ENCODE results near the gene ISLR.

Gene ISLR

DNA sequence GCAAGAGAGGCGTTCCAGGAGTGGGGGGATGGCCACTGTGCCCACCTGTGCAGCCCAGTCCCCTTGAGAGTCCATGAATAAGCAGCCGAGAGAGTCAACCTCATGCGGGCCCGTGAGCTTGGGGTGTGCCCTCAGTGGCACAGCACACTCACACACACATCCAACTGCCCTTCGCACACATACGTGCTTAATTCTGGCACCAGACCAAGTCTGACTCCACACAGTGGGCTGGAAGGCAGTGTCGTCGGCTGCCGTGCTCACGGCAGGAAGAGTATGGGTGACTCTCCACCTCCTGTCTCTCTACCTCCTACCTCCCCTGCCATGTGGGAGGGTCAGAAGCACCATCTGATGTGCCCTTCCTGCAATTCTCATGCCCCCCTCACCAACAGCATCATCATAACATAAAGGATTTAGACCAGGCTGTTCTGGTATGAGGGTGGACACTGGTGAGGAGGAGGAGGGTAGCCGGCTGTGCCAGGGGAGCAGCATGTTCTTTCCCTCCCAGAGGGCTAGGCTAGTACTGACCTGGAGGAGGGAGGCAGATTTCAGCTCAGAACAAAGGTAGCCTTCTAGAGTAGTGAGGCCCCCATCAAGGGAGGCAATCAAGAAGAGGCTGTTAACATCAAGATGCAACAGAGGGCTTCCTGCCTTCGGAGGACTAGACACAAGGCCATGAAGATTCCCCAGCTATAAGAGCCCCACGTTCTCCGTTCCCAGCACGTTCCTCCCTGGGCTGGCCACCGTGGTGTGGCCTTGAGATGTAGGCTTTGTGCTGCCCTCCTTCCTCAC is 34.3 kb downstream of the ISLR start:
- DNase-seq (ENCODE audit: extremely low spot score, insufficient read length, low read depth) = no peak
- FAIRE-seq = no peak

DNA sequence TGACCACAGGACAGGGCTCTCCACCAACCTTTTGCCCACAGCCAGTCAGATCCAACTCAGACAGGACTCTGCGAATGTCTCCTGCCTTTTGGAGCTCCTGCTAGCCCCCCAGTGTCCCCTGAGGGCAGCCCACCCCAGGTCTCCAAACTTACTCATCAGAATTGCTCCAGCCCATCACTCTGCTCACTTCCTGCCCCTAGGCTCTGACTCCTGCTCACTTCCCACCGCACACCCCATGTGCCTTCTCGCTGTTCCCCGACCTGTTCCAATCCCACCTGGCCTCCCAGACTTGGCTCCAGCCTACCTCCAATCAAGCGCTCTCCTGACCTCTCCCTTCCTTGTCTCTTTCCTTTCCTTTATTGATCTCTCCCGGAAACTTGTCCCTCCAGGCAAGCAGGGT is 35.0 kb downstream of the ISLR start:
- no peak for DNase-seq (ENCODE audit: extremely low spot score, insufficient read length, low read depth)
- FAIRE-seq = no peak

DNA sequence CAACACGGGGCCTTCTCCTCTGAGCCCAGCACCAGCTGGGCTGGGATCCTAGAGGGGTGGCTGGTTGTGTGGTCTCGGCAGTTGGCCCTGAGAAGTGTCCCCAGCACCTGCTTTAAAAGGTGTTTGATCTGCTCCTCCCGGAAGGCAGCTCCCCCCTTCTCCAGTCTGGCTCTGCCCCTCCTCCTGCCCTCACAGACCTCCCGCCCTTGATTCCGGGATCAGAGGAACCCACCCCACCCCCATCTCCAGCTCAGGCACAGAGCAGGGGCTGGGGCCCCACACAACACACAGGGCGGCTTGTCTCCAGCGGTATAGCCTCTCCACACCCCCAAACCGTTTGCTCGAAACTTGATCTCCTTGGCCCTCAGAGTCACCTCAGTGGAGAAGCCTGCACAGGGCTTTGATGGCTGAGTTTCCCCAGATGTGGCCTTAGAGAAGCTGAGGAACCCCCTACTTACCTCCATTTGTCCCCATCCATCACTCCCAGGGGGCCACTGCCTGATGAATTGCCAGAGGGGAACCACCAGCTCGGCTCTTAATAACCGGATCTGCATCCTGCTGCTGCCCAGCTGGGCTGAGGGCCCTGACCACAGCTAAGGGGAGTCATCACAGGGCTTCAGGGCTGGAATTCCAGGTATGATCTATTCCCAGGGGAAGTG is 35.5 kb downstream of the ISLR start:
- FAIRE-seq = no peak
- DNase-seq (ENCODE audit: extremely low spot score, insufficient read length, low read depth) = no peak

DNA sequence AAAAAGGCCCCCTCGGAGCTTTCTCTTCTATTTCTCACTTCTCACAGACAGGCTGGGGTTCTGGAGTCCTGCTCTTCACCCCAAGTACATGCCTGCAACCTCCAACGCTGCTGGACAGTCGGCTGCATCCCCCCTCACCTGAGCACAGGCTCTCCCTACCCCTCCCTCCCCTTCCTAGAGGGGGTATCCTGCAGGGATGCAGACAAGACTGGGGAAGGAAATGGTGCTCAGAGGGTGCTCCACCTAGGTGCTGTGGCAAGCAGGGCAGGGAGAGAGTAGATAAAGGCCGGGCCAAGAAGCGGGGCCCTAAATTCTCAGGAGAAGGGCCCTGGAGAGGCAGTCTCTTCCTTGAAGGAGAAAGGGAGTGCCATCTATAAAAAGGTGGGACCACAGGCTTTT is 36.0 kb downstream of the ISLR start:
- DNase-seq (ENCODE audit: extremely low spot score, insufficient read length, low read depth) (no peak), FAIRE-seq (no peak)

DNA sequence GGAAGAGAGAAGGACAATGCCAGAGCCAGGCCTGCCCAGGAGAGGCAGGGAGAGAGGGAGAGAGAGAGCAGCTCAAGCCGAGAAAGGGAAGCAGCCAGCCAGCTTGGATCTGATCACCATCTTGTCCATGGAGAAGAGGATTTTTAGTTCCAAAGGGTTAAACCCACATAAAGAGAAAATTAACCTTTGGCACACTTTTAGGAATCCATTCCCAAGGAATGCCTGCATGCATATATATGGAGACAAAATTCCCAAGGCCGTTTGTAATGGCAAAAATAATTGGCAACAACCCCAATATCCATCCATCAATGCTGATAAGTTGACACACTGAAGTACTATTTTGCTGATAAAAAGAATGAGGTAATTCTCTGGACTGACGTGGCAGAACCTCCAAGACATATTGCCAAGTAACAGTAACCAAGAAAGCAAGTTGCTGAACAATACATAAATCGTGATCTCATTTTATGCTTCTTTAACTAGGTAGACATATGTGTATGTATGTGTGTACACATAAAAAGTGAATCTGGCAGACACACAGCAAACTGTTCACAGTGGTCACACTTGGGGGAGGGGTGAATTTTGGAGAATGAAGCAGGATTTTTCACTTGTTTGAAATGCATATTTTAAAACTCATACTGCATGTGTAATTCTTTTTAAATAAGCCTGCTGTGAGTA is 36.6 kb downstream of the ISLR start:
- DNase-seq (ENCODE audit: extremely low spot score, insufficient read length, low read depth) (no peak), FAIRE-seq (no peak)

DNA sequence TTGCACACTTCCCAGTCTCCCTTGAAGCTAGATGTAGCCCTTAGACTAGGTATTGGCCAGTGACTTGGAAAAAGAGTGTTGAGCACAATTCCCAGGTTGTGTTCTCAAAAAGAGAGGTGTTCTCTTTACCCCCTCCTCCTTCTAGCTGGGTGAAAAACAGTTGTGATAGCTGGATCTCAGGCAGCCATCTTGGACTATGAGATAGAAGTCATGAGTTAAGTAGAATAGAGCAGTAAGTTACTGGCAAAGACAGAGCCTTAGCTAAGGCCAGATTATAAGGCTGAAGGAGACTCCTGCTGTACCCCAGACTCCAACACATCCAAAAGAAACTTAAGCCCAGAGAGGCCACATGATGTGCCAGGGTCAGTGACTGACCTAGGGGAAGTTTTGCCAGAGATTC is 37.2 kb downstream of the ISLR start:
- DNase-seq (ENCODE audit: extremely low spot score, insufficient read length, low read depth) (no peak), FAIRE-seq (no peak)

DNA sequence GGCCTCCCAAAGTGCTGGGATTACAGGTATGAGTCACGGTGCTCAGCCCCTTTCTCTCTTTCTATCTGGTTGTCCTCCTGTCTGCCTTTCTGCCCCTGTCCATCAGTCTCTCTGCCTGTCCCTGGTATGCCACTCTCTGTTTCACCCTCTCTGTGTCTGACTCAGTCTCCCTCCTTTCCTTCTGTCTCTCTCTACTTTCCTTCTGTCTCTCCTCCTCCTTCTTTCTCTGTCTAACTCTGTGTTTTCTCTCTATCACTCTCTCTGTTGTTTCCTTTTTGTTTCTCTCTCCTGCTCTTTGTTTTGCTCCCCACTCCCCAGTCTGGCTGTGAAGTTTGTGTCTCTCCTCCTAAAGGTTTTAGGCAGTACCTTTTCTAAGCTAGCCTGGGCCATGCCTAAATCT is 38.1 kb downstream of the ISLR start:
- no peak for DNase-seq (ENCODE audit: extremely low spot score, insufficient read length, low read depth)
- no peak for FAIRE-seq

DNA sequence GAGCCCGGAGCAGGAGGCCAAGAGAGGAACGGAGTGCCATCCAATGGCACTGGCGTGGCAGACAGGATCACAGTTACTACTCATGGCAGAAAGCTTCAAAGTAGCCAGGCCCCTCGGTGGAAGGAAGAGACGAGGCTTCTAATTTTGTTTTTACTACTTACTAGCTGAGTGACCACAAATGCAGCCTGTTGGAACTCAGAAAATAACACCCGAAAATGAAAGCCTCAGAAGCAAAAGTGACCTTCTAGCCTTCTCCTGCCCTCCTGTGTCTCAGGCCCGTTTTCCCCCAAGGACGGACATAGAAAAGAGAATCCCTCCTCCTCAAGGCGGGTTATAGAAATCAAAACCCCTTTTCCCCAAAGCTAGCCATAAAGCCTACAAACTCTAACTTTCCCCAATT is 39.0 kb downstream of the ISLR start:
- FAIRE-seq (peak; percentile 58), DNase-seq (ENCODE audit: extremely low spot score, insufficient read length, low read depth) (no peak)

DNA sequence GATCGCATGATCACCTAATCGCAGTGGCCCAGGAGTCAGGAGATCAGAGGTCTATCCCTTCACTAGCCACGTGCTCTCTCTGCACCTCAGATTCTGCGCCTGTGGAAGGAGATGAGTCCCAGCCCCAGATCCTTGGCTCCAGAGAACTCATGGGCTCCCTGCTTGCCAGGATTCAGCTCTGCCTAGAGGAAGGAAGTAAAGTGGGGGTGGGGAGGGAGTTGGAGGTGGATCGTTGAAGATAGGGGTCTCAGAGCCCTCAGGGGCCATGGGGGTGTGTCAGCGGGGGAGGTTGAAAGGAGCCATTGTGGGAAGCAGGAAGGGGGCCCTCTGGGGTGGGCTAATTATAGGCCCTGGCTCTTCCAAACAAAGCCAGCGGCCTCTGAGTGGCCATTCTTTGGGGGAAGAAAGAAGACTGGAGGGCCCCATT is 40.4 kb downstream of the ISLR start:
- DNase-seq (ENCODE audit: extremely low spot score, insufficient read length, low read depth) (no peak), FAIRE-seq (no peak)

DNA sequence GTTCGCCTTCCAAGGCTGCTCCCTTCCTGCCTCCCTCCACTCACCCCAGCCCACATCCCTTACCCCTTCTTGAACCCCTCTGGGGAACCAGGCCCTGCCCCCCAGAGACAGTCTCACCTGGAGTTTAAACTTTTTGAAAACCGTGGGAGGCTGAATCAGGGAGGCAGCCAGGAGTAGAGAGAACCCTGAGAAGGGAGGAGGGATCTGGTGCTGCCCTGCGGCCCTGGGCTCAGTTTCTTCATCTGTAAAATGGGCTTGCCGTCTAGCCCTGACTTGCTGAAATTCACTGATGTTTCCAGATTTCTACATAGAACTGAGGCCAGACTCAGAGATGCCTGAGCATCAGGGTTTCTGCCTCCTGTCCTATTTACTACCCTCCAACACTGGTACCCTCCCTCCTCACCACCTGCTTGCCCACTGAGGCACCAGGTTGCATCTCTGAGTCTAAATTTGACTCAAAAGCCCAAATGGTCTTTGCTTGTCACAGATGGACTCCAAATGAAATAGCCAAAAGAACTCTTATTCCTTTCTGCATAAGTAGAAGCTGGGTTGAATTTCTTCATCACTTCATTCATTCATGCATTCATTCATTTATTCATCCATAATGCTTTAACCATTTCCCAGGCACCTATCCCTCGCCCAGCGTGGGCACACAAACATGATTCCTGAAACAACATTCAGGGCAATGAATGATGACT is 41.0 kb downstream of the ISLR start:
- FAIRE-seq (no peak), DNase-seq (ENCODE audit: extremely low spot score, insufficient read length, low read depth) (no peak)

DNA sequence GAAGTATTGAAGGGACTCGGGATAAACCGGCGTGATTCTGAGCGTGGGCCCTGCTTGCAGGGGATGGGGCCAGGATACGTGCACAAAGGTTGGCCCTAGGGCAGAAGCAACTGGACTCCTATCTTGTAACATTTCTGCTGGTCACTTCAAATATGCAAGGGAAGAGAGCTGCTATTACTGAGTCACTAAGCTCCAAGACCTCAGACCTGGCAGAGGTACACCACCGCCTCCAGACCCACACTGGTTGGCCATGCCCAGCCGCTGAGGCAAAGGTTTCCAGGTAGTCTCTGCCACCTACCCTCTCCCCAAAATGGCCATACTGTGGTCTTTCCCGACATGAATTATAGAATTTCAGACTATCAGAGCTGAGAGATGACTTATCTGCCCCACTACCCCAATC is 42.4 kb downstream of the ISLR start:
- DNase-seq (ENCODE audit: extremely low spot score, insufficient read length, low read depth) (no peak), FAIRE-seq (no peak)

DNA sequence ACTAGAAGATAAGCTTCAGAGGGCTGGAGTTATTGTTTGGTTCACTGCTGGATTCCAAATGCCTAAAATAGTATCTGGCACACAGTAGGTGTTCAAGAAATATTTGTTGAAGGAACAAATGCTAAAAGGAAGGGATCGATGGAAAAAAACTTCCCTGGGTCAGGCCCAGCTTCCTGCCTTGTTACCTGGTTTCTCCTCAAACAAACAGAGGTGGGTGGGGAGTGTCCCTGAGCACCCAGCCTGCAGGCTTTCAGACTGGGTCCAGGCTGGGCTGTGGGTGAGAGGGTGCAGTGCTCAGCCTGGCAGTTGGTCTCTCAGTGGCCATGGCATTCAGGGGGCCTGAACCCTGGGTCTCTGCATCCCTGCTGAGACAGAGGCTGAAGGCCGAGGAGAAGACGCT is 43.4 kb downstream of the ISLR start:
- DNase-seq (ENCODE audit: extremely low spot score, insufficient read length, low read depth) (no peak), FAIRE-seq (no peak)

DNA sequence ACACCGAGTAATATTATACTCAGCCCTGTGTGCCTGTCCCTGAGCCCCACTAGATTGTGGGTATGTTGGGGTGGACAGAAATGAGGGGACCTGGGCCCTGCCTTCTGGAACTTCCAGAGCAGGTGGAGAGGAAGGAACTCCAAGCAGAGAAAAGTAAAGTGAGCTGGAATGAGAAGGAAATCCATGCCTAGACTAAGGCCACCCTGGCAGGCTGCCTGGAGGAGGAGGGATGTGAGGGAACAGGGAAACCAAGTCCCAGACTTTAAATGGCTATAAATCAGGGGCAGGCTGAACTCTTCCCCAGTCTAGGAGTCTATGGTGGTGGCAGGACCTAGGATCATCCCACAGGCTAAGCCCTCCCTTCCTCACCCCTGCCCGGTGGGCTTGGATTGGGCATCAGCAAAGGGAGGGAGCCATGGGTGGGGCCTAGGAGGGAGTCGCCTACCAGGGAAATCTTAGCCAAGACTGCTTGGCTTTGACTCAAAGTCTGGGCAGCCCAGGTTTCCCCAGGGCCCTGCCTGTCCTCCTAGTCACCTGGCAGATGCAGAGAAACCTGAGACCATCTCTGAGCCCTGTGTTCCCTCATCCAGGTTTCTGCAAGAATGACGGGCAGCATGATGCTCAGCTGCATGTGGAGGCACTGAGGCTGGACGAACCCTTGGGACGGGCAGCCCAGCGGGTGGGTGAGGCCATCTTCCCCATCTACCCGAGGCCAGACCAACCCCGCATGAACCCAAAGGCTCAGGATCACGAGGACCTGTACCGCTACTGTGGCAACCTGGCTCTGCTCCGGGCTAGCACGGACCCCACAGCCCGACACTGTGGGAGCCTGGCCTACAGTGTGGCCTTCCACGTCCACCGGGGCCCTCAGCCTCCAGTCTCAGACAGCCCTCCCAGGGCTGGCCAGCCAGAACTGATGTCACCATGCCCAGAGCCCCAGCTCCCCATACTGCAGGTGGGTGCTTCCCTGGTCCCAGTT is 44.7 kb downstream of the ISLR start:
- DNase-seq (ENCODE audit: extremely low spot score, insufficient read length, low read depth) (no peak), FAIRE-seq (no peak)

DNA sequence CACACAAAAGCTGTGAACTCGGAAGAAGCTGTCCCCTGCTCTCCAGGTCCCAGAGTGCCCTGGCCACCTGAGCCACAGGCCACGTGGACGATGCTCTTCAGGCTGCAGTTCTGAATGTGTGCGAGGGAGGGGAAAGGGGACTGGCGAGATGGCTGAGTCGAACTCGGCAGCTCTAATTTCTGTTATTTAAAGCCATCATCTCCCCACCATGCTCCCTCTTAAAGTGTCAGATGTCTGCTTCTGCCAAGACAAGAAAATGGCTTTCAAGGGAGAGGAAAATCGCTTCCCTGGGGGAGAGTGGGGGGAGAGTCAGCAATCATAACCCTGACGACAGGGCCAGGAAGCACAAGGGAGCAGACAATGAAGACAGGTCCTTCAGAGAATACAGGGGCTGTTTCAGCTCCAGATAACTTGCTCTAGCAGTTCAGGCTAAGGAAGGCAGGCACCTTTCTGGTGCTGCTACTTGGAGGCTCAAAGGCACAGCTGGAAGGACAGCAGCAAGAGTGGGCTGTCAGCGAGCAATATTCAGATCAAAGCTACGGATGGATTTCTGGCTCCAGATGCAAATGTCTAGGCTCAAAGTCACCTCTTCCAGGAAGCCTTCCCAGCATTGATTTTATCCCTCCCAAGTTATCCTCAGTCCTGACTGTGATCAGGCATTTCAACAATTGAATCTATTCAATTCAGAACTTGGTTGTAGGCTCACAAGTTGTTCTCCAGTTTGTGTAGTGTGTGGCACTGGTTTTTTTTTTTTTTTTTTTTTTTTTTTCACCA is 47.2 kb downstream of the ISLR start:
- FAIRE-seq = no peak
- DNase-seq (ENCODE audit: extremely low spot score, insufficient read length, low read depth) = no peak

DNA sequence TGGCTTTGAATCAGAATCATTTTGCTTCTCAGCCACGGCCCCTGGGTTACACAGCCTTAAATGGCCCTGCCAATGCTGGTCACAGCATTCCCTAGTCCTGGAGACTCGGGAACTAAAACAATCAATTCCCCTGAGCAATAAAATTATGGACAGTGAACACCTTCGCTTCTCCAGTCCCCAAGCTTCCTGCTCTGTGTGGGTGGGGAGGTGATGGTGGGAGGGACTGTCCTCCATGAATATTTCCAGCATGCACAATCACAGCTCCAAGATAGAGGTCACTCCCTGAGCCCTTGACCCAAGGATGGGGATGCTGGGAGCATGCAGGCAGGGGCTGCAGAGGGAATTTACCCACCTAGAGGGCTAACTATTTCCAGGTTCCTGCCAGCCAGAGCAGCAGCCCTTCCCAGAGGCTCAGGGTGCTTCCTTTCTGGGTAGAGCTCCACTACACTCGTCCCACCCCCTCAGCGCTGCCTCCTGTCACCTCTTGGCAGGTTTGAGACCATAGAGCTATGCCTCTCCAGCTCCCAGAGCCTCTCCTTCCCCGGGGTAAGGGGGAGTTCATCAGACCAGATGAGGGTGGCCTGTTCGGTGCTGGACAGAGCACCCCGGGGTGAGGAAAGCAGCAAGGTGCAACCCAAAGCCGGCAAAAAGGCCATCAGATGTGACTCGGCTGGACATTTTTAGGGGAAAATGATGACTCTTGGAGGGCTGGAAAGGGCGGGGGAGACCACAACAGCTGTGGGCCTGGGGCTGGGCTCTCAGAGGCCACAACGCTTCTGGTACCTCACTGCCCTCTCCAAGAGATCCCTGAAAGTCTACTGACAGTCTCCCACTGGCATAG is 48.1 kb downstream of the ISLR start:
- FAIRE-seq (no peak), DNase-seq (ENCODE audit: extremely low spot score, insufficient read length, low read depth) (no peak)

DNA sequence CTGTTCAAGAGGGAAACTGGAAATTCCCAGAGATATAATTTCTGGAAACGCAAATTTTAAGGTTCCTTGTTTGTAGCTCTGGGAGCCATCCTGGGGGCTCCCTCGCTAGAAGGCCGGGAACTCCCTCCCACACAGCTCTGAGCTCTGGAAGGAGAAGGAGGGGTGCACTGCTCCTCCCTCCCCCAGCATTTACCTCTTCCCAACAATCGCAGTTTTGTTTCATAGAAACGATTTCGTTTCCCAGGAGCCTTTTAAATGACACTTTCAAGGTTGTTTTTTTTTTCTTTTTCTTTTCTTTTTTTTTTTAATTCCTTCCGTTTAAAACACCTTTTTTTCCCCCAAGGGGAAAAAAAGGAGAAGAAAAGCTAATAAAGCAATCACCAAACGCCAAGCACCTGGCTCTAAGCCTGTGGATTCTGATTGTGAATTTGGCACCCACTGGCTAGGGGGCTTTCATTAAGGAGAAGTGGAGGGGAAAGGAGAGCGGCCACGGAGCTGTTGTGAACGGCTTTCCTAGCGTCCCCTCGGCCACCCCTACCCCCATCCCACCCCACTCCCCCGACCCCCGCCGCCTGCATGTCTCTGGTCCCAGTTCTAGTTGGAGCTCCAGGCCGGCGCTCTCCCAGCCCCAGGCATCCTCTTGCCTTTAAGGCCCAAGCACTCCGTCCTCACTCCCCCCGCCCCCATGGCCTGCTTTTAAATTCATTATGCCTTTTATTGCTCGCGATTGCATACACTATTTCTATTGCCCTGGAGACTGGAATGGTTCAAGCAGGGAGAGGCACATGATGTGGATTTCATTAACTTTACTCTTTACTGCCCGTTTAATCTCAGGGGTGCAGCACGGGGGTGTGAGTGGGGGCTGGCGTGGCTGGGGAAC is 49.0 kb downstream of the ISLR start:
- DNase-seq (ENCODE audit: extremely low spot score, insufficient read length, low read depth) (no peak), FAIRE-seq (no peak)

DNA sequence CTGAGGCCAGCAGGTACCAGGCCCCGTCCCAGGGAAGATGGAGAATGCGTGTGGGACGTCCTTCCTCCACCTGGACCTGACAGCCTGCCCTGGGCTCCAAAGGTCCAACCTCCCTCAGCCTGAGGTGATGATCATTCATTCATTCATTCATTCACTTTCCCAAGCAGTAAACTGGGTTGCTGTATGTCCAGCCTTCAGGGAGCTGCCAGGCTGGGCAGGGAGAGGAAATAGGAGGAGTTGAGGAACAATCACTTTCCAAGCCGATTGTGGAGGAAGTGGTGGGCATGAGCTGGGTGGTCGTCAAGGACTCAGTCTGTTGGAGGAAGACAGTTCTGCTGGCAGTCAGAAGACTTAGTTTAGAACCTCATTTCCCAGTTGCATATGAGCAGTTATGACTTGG is 52.4 kb downstream of the ISLR start:
- no peak for FAIRE-seq

More for the DNA sequence above, 52.4 kb downstream of the ISLR start:
- no peak for DNase-seq (ENCODE audit: extremely low spot score, insufficient read length, low read depth)
